Measurements from ENCODE around the gene MTERF4.

The MTERF4 gene

GRCh38 chr2:241063587-241063986 is 38.5 kb downstream of the MTERF4 start:
- no peak for TF ChIP-seq CTCF (IDR thresholded peaks at IDR 0.05; ENCODE audit: borderline replicate concordance, control extremely low read depth, extremely low read depth, insufficient read depth, missing control alignments)
- in situ Hi-C loops (cut with MboI; ENCODE audit: low sequenced_read_pairs, unreplicated experiment), result no loop called here
- DNase-seq (ENCODE audit: low spot score), result peak; percentile 55

DNA sequence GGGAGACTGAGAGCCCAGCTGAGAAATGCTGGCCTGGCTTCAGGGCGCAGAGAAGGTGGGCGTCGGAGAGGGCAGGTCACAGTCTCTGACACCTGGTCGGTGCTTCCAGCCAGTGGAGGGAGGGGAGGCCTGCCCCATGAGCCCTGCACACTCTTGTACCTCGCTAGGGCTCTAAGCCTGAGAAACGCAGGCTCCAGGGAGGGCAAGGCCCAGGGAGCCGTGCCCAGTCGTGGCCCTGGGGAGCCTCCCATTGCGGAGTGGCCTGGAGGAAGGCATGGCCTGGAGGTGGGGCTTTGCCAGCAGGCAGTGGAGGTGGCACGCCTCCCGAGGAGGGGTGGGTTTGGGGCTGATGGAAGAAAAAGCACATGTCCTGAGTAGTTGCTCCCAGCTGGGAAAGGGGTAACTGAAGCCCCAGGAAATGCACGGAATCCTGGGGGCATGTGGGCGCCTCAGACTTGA is 39.0 kb downstream of the MTERF4 start:
- in situ Hi-C loops (cut with MboI; ENCODE audit: low sequenced_read_pairs, unreplicated experiment), result no loop called here
- TF ChIP-seq CTCF (IDR thresholded peaks at IDR 0.05; ENCODE audit: borderline replicate concordance, control extremely low read depth, extremely low read depth, insufficient read depth, missing control alignments), result no peak
- peak; percentile 32 for DNase-seq (ENCODE audit: low spot score)

DNA sequence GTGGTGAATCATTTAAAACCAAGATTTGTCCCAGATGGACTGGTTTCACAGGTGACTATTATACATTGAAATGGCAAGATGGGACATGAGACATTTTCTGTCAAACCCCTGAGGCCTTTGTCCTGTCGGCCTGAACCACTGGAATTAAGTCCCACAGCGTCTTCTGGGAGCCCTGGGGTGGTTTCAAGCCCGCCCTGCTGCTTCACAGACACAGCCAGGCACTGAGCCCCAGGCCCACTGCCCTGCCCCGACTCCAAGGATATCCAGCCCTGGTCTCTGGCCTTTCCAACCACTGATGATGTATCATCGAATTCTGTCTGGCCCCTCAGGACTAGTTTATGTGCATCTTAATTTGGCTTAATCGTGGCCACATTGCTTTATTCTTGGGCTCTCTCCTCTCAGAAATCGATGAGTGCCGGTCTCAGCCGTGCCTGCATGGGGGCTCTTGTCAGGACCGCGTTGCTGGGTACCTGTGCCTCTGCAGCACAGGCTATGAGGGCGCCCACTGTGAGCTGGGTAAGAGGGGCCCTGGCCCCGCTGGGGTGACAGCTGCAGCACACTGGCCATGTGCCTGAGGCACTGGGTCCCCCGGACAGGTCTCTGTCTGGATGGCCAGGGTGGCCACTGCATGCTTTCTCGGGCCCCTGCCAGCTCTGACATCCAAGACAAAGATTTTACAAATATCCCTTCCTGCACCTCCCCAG is 39.5 kb downstream of the MTERF4 start:
- no peak for DNase-seq (ENCODE audit: low spot score)
- in situ Hi-C loops (cut with MboI; ENCODE audit: low sequenced_read_pairs, unreplicated experiment), result no loop called here
- no peak for TF ChIP-seq CTCF (IDR thresholded peaks at IDR 0.05; ENCODE audit: borderline replicate concordance, control extremely low read depth, extremely low read depth, insufficient read depth, missing control alignments)

DNA sequence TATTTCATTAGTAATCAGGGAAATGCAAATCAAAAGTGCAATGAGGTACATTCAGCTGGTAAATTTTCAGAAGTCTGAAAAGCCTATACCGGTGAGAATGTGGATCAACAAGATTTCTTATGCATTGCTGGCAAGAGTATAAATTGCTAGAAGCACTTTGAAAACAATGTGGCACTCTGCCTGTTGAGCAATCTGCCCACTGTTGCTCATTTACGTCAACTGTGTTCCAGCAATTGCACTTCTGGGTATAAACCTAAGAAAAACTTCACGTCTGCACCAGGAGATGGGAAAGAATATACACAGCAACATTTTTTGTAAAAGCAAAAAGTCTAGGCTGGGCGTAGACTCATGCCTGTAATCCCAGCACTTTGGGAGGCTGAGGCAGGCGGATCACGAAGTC is 40.8 kb downstream of the MTERF4 start:
- TF ChIP-seq CTCF (IDR thresholded peaks at IDR 0.05; ENCODE audit: borderline replicate concordance, control extremely low read depth, extremely low read depth, insufficient read depth, missing control alignments), result no peak
- in situ Hi-C loops (cut with MboI; ENCODE audit: low sequenced_read_pairs, unreplicated experiment), result no loop called here
- DNase-seq (ENCODE audit: low spot score), result no peak

DNA sequence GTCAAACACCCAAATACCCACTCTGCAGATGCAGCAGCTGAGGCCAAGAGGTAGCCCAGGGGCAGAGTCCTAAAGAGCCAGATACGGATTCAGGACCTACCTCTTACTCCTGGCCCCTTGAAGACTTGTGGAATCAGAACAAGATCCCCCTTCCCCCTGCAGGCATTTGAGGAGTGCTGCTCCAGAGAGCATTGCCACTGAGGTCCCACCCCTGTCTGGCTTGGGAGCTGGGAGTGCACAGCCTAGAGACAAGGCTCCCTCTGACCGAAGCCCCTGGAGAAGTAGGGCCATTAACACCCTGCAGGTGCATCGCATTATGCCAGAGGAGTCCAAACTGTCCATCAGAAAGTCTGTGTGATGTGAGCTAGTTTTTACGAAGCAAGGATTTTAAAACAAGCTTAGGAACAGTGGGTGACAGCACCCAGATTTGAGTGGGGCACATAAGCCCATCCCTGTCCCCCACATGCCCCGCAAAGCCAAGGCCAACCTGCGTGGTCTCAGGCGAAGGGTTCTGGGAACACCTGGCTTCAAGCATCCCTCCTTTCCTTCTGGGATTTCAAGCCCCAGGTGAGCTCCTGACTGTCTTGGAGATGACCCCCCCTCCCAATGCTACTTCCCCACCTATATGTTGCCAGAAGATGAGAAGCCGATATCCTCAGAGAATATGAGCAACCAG is 48.4 kb downstream of the MTERF4 start:
- DNase-seq (ENCODE audit: low spot score), result no peak
- no peak for TF ChIP-seq CTCF (IDR thresholded peaks at IDR 0.05; ENCODE audit: borderline replicate concordance, control extremely low read depth, extremely low read depth, insufficient read depth, missing control alignments)
- in situ Hi-C loops (cut with MboI; ENCODE audit: low sequenced_read_pairs, unreplicated experiment), result no loop called here

DNA sequence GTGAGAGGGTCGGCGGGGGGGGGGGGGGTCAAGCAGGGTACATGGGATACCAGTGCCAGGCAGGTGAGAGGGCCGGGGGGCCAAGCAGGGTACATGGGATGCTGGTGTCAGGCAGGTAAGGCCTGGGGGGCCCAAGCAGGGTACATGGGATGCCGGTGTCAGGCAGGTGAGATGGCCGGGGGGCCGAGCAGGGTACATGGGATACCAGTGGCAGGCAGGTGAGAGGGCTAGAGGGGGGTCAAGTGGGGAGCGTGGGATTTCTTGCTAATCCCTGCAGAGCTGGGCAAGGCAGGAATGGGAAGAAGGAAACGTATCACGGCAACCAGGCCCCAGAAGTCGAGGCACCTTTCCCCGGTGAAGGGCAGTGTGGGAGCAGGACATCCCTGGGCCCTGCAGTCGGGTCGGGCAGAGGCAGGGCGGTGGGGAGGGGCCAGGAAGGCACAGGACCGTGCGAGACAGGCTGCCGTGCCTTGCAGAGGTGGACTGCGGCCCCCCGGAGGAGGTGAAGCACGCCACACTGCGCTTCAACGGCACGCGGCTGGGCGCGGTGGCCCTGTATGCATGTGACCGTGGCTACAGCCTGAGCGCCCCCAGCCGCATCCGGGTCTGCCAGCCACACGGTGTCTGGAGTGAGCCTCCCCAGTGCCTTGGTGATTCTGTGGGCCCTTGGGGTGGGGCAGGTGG is 49.3 kb downstream of the MTERF4 start:
- TF ChIP-seq CTCF (IDR thresholded peaks at IDR 0.05; ENCODE audit: borderline replicate concordance, control extremely low read depth, extremely low read depth, insufficient read depth, missing control alignments), result no peak
- DNase-seq (ENCODE audit: low spot score), result no peak
- in situ Hi-C loops (cut with MboI; ENCODE audit: low sequenced_read_pairs, unreplicated experiment), result no loop called here

All from GM13976 (cell line).